Measurements from ENCODE around the gene RNU1-2. TPM values are rescaled to one million over a fixed set of nuclear protein-coding genes. Genes with fewer than 3 reads are reported as not detected.

RNU1-2 gene
- total RNA-seq, 5 donors from 2014 or later (not counting 1 experiment from before 2014, with no cell fraction given): 2,148 to 4,743 (median 3,650) TPM

GRCh38 chr1:16924216-16924918, 28.6 kb downstream of the RNU1-2 start:
- H3K9me3 ChIP-seq: no peaks in the 10 kb centered on the region
- POLR2A ChIA-PET: no interaction called here
- H3K36me3 ChIP-seq (ENCODE audit: control insufficient read depth in 2 of 2, extremely low read depth in 1 of 2, insufficient read depth in 1 of 2, low read length in 1 of 2): no peaks in the 10 kb centered on the region
- ATAC-seq (replicated peaks in 1 of 4) (no peak), DNase-seq (no peak)
- peaks cover 0 to 21% of the 10 kb centered on the region in 2 experiments for H3K4me1 ChIP-seq (ENCODE audit: control insufficient read depth in 1 of 2, extremely low read depth in 1 of 2, insufficient read depth in 2 of 2, low read length in 2 of 2)
- Mint-ChIP-seq H3K4me3 (no peak overlapping the region), H3K9me3 (no peaks in the 10 kb centered on the region), H3K4me1 (peaks cover 27 to 36% (median 30%) of the 10 kb centered on the region in 3 donors), H3K27ac (no peak overlapping the region), H3K27me3 (no peaks in the 10 kb centered on the region), H3K36me3 (peaks cover 2% of the 10 kb centered on the region)
- 93% methylated on average over 23 of the region's 23 CpGs for WGBS (ENCODE audit: insufficient coverage)
- CTCF ChIA-PET: no interaction called here
- H3K4me3 ChIP-seq (ENCODE audit: control insufficient read depth in 1 of 2, extremely low read depth in 1 of 2, low read length in 1 of 2): no peak overlapping the region
- no peaks in the 10 kb centered on the region for H3K27me3 ChIP-seq (replicated peaks in 1 of 2; ENCODE audit: control insufficient read depth in 2 of 2, extremely low read depth in 1 of 2, insufficient read depth in 2 of 2, low read length in 1 of 2)
- H3K27ac ChIP-seq (ENCODE audit: low read length): no peak overlapping the region

GRCh38 chr1:16924919-16925477, 29.2 kb downstream of the RNU1-2 start:
- WGBS (ENCODE audit: insufficient coverage): 97% methylated on average over 13 of the region's 13 CpGs

DNA sequence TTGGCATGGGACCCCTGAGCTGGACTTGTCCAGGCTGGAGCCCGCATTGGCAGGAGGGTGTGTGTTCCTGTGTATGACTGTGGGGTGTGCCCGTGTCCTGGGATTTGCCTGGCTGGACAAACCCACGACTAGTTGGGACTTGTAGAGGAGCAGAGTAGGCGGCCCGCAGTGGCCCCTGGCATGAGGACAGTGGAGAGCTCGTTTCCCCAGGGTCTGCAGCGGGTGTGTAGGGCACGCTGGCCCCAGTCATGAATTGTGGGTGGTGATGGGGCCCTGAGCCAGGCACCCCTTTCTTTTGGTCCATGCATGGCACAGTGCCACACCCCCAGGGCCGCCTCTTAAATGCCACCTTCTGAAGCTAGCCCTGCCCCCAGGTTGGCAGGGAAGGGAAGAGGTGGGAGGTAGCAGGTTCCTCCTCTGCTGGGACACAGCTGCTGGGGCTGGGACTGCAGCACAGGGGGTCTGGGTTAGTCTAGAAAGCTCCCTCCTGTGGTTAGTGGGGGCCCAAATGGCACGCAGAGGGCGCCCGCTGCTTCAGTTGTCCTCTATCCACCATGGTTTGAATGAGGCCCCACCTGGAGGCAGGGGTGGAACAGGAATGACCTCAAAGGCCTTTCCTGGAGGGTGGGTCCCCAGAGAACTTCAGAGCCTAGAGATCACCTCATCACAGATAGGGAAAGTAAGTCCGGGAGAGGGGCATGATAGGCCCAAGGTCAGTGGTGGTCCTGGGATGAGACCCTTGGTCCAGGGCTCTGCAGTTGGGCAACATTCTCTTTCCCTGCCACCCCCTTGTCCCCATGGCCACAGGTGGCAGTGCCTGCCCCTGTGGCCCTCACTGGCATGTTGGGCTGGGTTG, 30.1 kb downstream of the RNU1-2 start:
- H3K27ac Mint-ChIP-seq: no peak overlapping the region
- H3K4me1 Mint-ChIP-seq: peaks cover 26 to 36% (median 29%) of the 10 kb centered on the region in 3 donors
- DNase-seq (no peak), ATAC-seq (replicated peaks in 1 of 4) (no peak)
- Histone ChIP-seq H3K9me3 (no peaks in the 10 kb centered on the region), H3K4me1 (ENCODE audit: control insufficient read depth in 1 of 2, extremely low read depth in 1 of 2, insufficient read depth in 2 of 2, low read length in 2 of 2) (peaks cover 0 to 21% of the 10 kb centered on the region in 2 experiments), H3K4me3 (ENCODE audit: control insufficient read depth in 1 of 2, extremely low read depth in 1 of 2, low read length in 1 of 2) (no peak overlapping the region), H3K27ac (ENCODE audit: low read length) (no peak overlapping the region), H3K36me3 (ENCODE audit: control insufficient read depth in 2 of 2, extremely low read depth in 1 of 2, insufficient read depth in 1 of 2, low read length in 1 of 2) (peaks cover 0 to 4% of the 10 kb centered on the region in 2 donors), H3K27me3 (replicated peaks in 1 of 2; ENCODE audit: control insufficient read depth in 2 of 2, extremely low read depth in 1 of 2, insufficient read depth in 2 of 2, low read length in 1 of 2) (no peaks in the 10 kb centered on the region)
- no peaks in the 10 kb centered on the region for H3K9me3 Mint-ChIP-seq
- no peak overlapping the region for H3K4me3 Mint-ChIP-seq
- WGBS (ENCODE audit: insufficient coverage): 89% methylated on average over 12 of the region's 13 CpGs
- H3K36me3 Mint-ChIP-seq: peaks cover 7% of the 10 kb centered on the region
- POLR2A ChIA-PET: no interaction called here
- CTCF ChIA-PET: interaction anchor here in 1 of 2 donors (0.5 kb wide), 2 partner anchors 9 to 103 kb away, joined by 5 to 8 read pairs; no protein-coding TSS in a partner anchor
- no peaks in the 10 kb centered on the region for H3K27me3 Mint-ChIP-seq

More at GRCh38 chr1:16924919-16925477, 29.2 kb downstream of the RNU1-2 start:
- Mint-ChIP-seq H3K9me3 (no peaks in the 10 kb centered on the region), H3K27ac (no peak overlapping the region), H3K4me1 (peaks cover 27 to 36% (median 30%) of the 10 kb centered on the region in 3 donors), H3K27me3 (no peaks in the 10 kb centered on the region), H3K36me3 (peaks cover 2% of the 10 kb centered on the region), H3K4me3 (no peak overlapping the region)
- DNase-seq (no peak), ATAC-seq (replicated peaks in 1 of 4) (no peak)
- no peaks in the 10 kb centered on the region for H3K27me3 ChIP-seq (replicated peaks in 1 of 2; ENCODE audit: control insufficient read depth in 2 of 2, extremely low read depth in 1 of 2, insufficient read depth in 2 of 2, low read length in 1 of 2)
- H3K9me3 ChIP-seq: no peaks in the 10 kb centered on the region
- H3K36me3 ChIP-seq (ENCODE audit: control insufficient read depth in 2 of 2, extremely low read depth in 1 of 2, insufficient read depth in 1 of 2, low read length in 1 of 2): no peaks in the 10 kb centered on the region
- H3K27ac ChIP-seq (ENCODE audit: low read length): no peak overlapping the region
- POLR2A ChIA-PET: no interaction called here
- H3K4me3 ChIP-seq (ENCODE audit: control insufficient read depth in 1 of 2, extremely low read depth in 1 of 2, low read length in 1 of 2): no peak overlapping the region
- CTCF ChIA-PET: interaction anchor here in 1 of 2 donors (0.5 kb wide), 1 partner anchor 104 kb away, joined by 8 read pairs; no protein-coding TSS in a partner anchor
- peaks cover 0 to 21% of the 10 kb centered on the region in 2 experiments for H3K4me1 ChIP-seq (ENCODE audit: control insufficient read depth in 1 of 2, extremely low read depth in 1 of 2, insufficient read depth in 2 of 2, low read length in 2 of 2)

- no peaks in the 10 kb centered on the region for H3K9me3 ChIP-seq
- Mint-ChIP-seq H3K4me1 (peaks cover 19 to 31% (median 22%) of the 10 kb centered on the region in 3 donors), H3K27me3 (no peaks in the 10 kb centered on the region), H3K27ac (no peak overlapping the region), H3K4me3 (no peak overlapping the region), H3K9me3 (no peaks in the 10 kb centered on the region), H3K36me3 (peaks cover 13% of the 10 kb centered on the region)
- ChIA-PET CTCF (interaction anchor here in 1 of 2 donors (0.5 kb wide), 1 partner anchor 8 kb away, joined by 5 read pairs; no protein-coding TSS in a partner anchor), POLR2A (no interaction called here)
- peaks cover 0 to 4% of the 10 kb centered on the region in 2 donors for H3K36me3 ChIP-seq (ENCODE audit: control insufficient read depth in 2 of 2, extremely low read depth in 1 of 2, insufficient read depth in 1 of 2, low read length in 1 of 2)
- ATAC-seq (replicated peaks in 1 of 4) (no peak), DNase-seq (no peak)
- H3K4me1 ChIP-seq (ENCODE audit: control insufficient read depth in 1 of 2, extremely low read depth in 1 of 2, insufficient read depth in 2 of 2, low read length in 2 of 2): peaks cover 0 to 14% of the 10 kb centered on the region in 2 experiments
- 69% methylated on average over 9 of the region's 10 CpGs for WGBS (ENCODE audit: insufficient coverage)
- H3K4me3 ChIP-seq (ENCODE audit: control insufficient read depth in 1 of 2, extremely low read depth in 1 of 2, low read length in 1 of 2): no peak overlapping the region
- no peak overlapping the region for H3K27ac ChIP-seq (ENCODE audit: low read length)
- no peaks in the 10 kb centered on the region for H3K27me3 ChIP-seq (replicated peaks in 1 of 2; ENCODE audit: control insufficient read depth in 2 of 2, extremely low read depth in 1 of 2, insufficient read depth in 2 of 2, low read length in 1 of 2)
Observed at GRCh38 chr1:16926491-16927073, 30.8 kb downstream of the RNU1-2 start.

DNA sequence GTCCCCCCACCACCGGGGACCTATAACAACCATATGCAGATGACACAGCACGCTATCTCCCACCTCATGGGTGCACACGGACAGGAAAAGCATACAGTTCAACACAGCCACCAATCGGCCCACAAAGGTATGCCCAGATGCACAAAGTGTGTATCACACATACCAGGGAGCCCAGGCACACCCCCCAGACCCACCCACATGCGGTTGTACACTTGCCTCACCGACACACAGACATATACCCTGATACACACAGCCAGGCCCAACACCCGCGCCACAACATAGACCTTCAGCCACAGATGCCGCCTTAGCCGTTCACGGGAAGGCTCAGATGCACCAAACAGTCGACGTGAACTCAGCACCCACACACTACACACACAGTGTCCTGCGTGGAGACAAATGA, 31.5 kb downstream of the RNU1-2 start:
- 81% methylated on average over 14 of the region's 14 CpGs for WGBS (ENCODE audit: insufficient coverage)
- Mint-ChIP-seq H3K4me3 (no peak overlapping the region), H3K27me3 (no peaks in the 10 kb centered on the region), H3K36me3 (peaks cover 15% of the 10 kb centered on the region), H3K4me1 (peaks cover 12 to 25% (median 15%) of the 10 kb centered on the region in 3 donors), H3K27ac (peak overlapping the region in 1 of 2 donors; percentile 24), H3K9me3 (no peaks in the 10 kb centered on the region)
- peaks cover 0 to 4% of the 10 kb centered on the region in 2 donors for H3K36me3 ChIP-seq (ENCODE audit: control insufficient read depth in 2 of 2, extremely low read depth in 1 of 2, insufficient read depth in 1 of 2, low read length in 1 of 2)
- no peak overlapping the region for H3K4me3 ChIP-seq (ENCODE audit: control insufficient read depth in 1 of 2, extremely low read depth in 1 of 2, low read length in 1 of 2)
- DNase-seq (no peak), ATAC-seq (replicated peaks in 1 of 4) (peak in 2 of 4 experiments; percentile 20 to 47)
- H3K9me3 ChIP-seq: no peaks in the 10 kb centered on the region
- ChIA-PET CTCF (no interaction called here), POLR2A (no interaction called here)
- no peaks in the 10 kb centered on the region for H3K27me3 ChIP-seq (replicated peaks in 1 of 2; ENCODE audit: control insufficient read depth in 2 of 2, extremely low read depth in 1 of 2, insufficient read depth in 2 of 2, low read length in 1 of 2)
- no peak overlapping the region for H3K27ac ChIP-seq (ENCODE audit: low read length)
- H3K4me1 ChIP-seq (ENCODE audit: control insufficient read depth in 1 of 2, extremely low read depth in 1 of 2, insufficient read depth in 2 of 2, low read length in 2 of 2): peaks cover 0 to 7% of the 10 kb centered on the region in 2 experiments

All from T-cell (primary cell).